22Rv1 (cell line): Measurements from ENCODE around the gene PIK3C3.

Experiments
- CTCF ChIP-seq: fragments of 450-650 bp; IDR thresholded peaks from 2 replicates; pipeline ENCODE4 v1.5.1; 2017; ENCODE audit warnings: mild to moderate bottlenecking
- ZFX ChIP-seq: fragments of 450-650 bp; IDR thresholded peaks from 2 replicates; pipeline ENCODE4 v1.6.1; 2017; ENCODE audit warnings: antibody characterized with exemption, borderline replicate concordance

GRCh38 chr18:41992703-41993102 is 37.7 kb downstream of the PIK3C3 start:
- TF ChIP-seq CTCF (no peak), ZFX (no peak)
